ENCODE results near the gene ACSL6.

- TF ChIP-seq CTCF (IDR thresholded peaks at IDR 0.05) (no peak), NFATC4 (CRISPR knock-in tag; IDR thresholded peaks at IDR 0.05) (no peak), E2F1 (CRISPR knock-in tag; IDR thresholded peaks at IDR 0.05) (no peak), GTF2I (CRISPR knock-in tag; conservative IDR thresholded peaks at IDR 0.05) (no peak), ATF3 (CRISPR knock-in tag; conservative IDR thresholded peaks at IDR 0.05) (no peak), FOXP1 (CRISPR knock-in tag; IDR thresholded peaks at IDR 0.05; ENCODE audit: borderline replicate concordance) (no peak), HMGXB4 (CRISPR knock-in tag; IDR thresholded peaks at IDR 0.05) (no peak), NR1H2 (CRISPR knock-in tag; IDR thresholded peaks at IDR 0.05) (no peak), ZNF396 (CRISPR knock-in tag; IDR thresholded peaks at IDR 0.05; ENCODE audit: borderline replicate concordance) (no peak)
Measured at GRCh38 chr5:132006331-132007120, 4.9 kb downstream of the ACSL6 start.
